Measurements from ENCODE around the gene R3HCC1L.

The R3HCC1L gene

DNA sequence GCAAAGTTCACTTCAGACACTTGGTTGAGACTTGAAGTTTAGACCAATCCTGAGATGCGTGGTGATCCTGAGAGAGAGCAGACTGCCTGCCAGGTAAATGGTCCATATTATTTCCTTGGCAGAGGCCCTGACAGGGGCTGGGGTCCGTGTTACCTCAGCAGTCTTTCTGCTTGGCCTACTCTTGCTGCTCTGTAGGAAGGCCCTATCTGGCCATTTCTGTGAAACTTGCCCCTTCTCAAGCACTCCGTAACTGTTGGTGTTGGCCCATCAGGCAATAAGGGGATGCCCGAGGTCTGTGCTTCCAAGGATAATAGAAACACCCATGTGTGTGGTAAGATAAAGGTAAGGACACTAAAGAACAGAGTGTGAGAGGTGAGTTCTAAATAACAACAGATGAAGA is 113.6 kb downstream of the R3HCC1L start:
- in situ Hi-C loops (cut with MboI; ENCODE audit: low pct_unique_long_range_greater_than_20kb, low sequenced_read_pairs, unreplicated experiment) = no loop called here
- TF ChIP-seq, protein P1, sequence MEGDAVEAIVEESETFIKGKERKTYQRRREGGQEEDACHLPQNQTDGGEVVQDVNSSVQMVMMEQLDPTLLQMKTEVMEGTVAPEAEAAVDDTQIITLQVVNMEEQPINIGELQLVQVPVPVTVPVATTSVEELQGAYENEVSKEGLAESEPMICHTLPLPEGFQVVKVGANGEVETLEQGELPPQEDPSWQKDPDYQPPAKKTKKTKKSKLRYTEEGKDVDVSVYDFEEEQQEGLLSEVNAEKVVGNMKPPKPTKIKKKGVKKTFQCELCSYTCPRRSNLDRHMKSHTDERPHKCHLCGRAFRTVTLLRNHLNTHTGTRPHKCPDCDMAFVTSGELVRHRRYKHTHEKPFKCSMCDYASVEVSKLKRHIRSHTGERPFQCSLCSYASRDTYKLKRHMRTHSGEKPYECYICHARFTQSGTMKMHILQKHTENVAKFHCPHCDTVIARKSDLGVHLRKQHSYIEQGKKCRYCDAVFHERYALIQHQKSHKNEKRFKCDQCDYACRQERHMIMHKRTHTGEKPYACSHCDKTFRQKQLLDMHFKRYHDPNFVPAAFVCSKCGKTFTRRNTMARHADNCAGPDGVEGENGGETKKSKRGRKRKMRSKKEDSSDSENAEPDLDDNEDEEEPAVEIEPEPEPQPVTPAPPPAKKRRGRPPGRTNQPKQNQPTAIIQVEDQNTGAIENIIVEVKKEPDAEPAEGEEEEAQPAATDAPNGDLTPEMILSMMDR (IDR thresholded peaks at IDR 0.05; ENCODE audit: extremely low read depth, insufficient read depth, missing control alignments) = no peak
- no peak for DNase-seq (ENCODE audit: low spot score)

DNA sequence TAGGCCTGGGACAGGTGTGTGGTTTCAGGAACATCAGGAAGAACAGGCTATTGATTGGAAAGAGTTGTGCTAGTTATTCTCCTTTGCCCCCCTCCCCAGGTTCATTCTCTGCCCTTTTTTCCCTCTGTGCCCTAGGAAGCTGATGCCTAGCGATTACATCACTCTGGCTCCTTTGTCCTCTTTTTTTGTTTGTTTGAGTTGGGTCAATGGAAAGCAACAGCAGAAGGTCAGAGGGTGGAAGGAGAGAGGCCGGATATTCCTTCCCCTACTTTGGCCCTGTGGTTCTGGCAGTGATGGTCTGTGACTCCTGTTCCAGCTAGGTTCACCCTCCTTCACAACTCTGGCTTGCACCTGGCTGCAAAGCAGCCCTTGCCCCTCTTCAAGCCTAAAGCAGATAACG is 114.7 kb downstream of the R3HCC1L start:
- TF ChIP-seq, protein P1 (IDR thresholded peaks at IDR 0.05; ENCODE audit: extremely low read depth, insufficient read depth, missing control alignments) = no peak
- DNase-seq (ENCODE audit: low spot score) = no peak
- in situ Hi-C loops (cut with MboI; ENCODE audit: low pct_unique_long_range_greater_than_20kb, low sequenced_read_pairs, unreplicated experiment) = no loop called here

DNA sequence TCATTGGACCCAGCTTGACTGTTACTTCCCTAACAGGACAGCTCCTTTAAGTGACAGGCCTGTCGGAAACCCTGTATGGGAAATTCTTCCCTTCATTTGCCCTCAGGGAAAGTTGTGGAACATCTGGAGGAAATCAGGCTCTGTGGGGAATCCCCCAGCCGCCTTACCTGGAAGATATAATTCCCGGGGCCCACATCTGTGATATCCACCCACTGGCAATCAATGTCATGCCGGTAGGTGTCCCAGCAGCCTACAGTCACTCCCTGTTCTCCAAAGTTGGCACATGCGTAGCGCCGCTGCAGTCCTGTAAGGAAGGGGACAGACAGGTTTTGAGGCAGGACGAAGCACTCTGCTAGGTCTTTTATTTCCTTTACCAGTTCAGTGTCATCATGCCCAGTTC is 116.9 kb downstream of the R3HCC1L start:
- in situ Hi-C loops (cut with MboI; ENCODE audit: low pct_unique_long_range_greater_than_20kb, low sequenced_read_pairs, unreplicated experiment) = no loop called here
- TF ChIP-seq, protein P1 (IDR thresholded peaks at IDR 0.05; ENCODE audit: extremely low read depth, insufficient read depth, missing control alignments) = no peak
- DNase-seq (ENCODE audit: low spot score) = peak; percentile 3

DNA sequence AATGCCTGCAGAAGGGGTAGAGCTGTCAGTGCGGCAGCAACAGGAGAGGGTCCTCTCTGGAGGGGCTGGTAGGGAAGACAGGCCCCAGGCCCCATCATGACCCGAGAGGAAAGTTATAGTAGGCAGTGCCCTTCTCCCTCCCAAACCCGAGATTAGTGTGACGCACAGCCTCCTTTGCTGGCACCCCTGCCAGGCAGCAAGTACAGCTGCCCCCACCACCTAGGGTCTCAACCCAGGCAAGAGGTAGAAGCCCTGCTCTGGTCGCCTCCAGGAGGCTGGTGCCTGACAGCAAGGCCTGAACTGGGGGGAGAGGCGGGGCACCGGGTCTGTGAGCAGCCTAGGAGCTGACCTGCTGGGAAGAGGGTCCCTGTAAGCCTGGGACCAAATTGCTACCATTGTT is 118.0 kb downstream of the R3HCC1L start:
- TF ChIP-seq, protein P1 (IDR thresholded peaks at IDR 0.05; ENCODE audit: extremely low read depth, insufficient read depth, missing control alignments) = no peak
- no peak for DNase-seq (ENCODE audit: low spot score)
- in situ Hi-C loops (cut with MboI; ENCODE audit: low pct_unique_long_range_greater_than_20kb, low sequenced_read_pairs, unreplicated experiment) = no loop called here

DNA sequence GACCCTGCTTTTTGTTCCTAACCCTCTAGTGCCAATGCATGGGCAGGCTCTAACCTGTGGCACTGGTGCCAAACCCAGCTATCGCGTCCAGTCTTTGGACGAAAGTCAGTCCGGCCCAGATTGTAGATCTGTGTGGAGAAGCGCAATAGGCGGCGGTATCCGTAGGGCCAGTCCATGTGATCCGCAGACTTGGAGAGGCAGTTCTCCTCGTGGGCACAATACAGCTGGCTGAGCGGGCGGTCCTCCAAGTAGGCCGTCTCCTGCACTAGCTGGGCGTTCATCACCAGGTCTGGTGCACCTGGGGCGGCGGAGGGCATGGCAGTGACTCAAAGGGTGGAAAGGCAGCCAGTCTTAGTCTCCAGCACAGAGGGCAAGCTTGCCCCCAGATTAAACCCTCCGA is 119.0 kb downstream of the R3HCC1L start:
- TF ChIP-seq, protein P1 (IDR thresholded peaks at IDR 0.05; ENCODE audit: extremely low read depth, insufficient read depth, missing control alignments) = no peak
- DNase-seq (ENCODE audit: low spot score) = no peak
- in situ Hi-C loops (cut with MboI; ENCODE audit: low pct_unique_long_range_greater_than_20kb, low sequenced_read_pairs, unreplicated experiment) = no loop called here

DNA sequence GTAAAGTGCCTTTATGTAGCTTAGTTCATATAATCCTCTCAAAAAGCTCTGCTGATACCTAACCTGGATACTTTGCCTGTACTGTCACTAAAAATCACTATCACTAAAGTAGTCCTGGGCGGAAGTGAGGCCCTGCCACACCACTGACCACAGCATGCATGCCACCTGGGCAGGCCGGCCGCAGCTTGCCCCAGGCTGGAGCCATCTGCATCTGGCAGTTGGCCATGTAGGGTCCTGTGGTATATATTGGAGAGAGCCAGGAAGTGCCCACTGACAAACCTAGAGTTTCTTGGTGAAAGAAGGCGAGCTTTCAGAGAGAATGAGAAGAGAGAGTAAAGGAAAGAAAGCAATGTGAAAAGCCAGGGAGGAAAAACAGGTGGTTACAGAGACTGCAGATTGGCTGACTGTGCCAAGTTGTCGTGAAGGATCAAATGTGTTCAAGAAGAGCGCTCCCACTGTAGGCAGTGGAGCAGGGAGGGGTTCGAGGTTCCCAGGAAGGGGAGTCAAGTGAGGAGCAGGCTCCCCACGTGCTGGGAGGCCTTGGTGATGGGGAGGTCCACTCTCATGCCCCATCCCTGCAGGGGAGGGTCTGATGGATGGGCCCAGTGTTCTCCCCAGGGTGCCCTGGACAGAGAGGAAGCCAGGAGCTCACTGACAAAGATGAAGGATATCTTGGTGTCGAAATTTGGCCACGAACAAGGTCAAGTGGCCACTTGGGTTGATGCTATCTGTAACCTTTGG is 119.9 kb downstream of the R3HCC1L start:
- DNase-seq (ENCODE audit: low spot score) = peak; percentile 2
- in situ Hi-C loops (cut with MboI; ENCODE audit: low pct_unique_long_range_greater_than_20kb, low sequenced_read_pairs, unreplicated experiment) = no loop called here
- TF ChIP-seq, protein P1 (IDR thresholded peaks at IDR 0.05; ENCODE audit: extremely low read depth, insufficient read depth, missing control alignments) = no peak

Measured in GM13977 (cell line).